K562 (cell line): Measurements from ENCODE around the gene NUFIP1. TPM values are rescaled to one million over a fixed set of nuclear protein-coding genes. Genes with fewer than 3 reads are reported as not detected.

Experiments
- ATAC-seq: fragments of 200-7000 bp; cut with Tn5 transposase; 3 replicates; pipeline ENCODE4 v1.9.1; 2020; ENCODE audit warnings: moderate library complexity
- BruUV-seq: library from RNA; stranded (reverse); fragments of 400-500 nt; replicated peaks from 2 replicates; lab custom pipeline; 2021; lab: Mats Ljungman, UMichigan
- CTCF ChIA-PET: fragments of 300-600 bp; formaldehyde crosslinking; extraction: SDS; loops from one replicate; lab custom pipeline; 2021; ENCODE audit warnings: low intra/inter-chr PET ratio; lab: Yijun Ruan, JAX
- POLR2A ChIA-PET: fragments of 300-600, 350-650 bp; sonication (Branson Sonifier 250); formaldehyde crosslinking; extraction: SDS; loops from one replicate; lab custom pipeline; 2021; ENCODE audit warnings: antibody characterized with exemption, inconsistent platforms; lab: Yijun Ruan, JAX
- DNase-seq, 4 experiments: peaks; one replicate each; pipeline versions ENCODE4 v3.0.0 to v3.0.0-alpha.2; 2011 to 2018; ENCODE audit warnings: low spot score in 3 of 4, mixed read lengths in 3 of 4; ENCODE audit errors: extremely low read depth in 1 of 4
- FAIRE-seq: peaks from 2 replicates; lab custom pipeline; 2011; peaks lifted over from hg19 to GRCh38; lab: Jason Lieb, UNC
- H2AFZ ChIP-seq: 2 replicates; pipeline ENCODE4 v1.6.0; 2011; ENCODE audit warnings: low read depth, low read length, control low read depth, inconsistent platforms
- H3K27ac ChIP-seq: fragments of 200-600 bp; 3 replicates; pipeline ENCODE4 v1.8.0; 2011; ENCODE audit warnings: low read depth, mild to moderate bottlenecking, control low read depth, inconsistent platforms, low read length, moderate library complexity, mixed read lengths; ENCODE audit errors: extremely low read depth
- H3K27me3 ChIP-seq, 2 experiments: fragments of 300-600 bp in 1 of 2; 2 replicates in 1 of 2; 3 replicates in 1 of 2; pipeline versions ENCODE4 v1.6.0 to v1.8.0; 2011; ENCODE audit warnings: inconsistent platforms in 2 of 2, low read length in 2 of 2, mild to moderate bottlenecking in 1 of 2, mixed read lengths in 1 of 2, moderate library complexity in 1 of 2; ENCODE audit not compliant: control insufficient read depth in 2 of 2, insufficient read depth in 2 of 2
- H3K36me3 ChIP-seq: fragments of 300-600 bp; 3 replicates; pipeline ENCODE4 v1.8.0; 2011; ENCODE audit warnings: mild to moderate bottlenecking, low read length, inconsistent platforms; ENCODE audit not compliant: control insufficient read depth, insufficient read depth
- H3K4me1 ChIP-seq, 2 experiments: fragments of 200-600 bp in 1 of 2; replicated peaks in 1 of 2; 2 replicates in 1 of 2; 3 replicates in 1 of 2; pipeline versions ENCODE4 v1.5.1 to v1.8.0; 2011; ENCODE audit warnings: inconsistent platforms in 2 of 2, low read length in 2 of 2, mild to moderate bottlenecking in 1 of 2, mixed read lengths in 1 of 2, moderate library complexity in 1 of 2; ENCODE audit not compliant: control insufficient read depth in 2 of 2, insufficient read depth in 2 of 2
- H3K4me2 ChIP-seq: 2 replicates; pipeline ENCODE4 v1.6.1; 2011; ENCODE audit warnings: low read length, control low read depth, inconsistent platforms, mixed read lengths; ENCODE audit not compliant: insufficient read depth
- H3K4me3 ChIP-seq: fragments of 200-600 bp; sonication (generic), shearing (Covaris generic); 2 replicates; pipeline ENCODE4 v1.5.1; 2016; ENCODE audit warnings: control low read depth, inconsistent platforms
- H3K79me2 ChIP-seq: fragments of 200-600 bp; 3 replicates; pipeline ENCODE4 v1.8.0; 2011; ENCODE audit warnings: low read length, inconsistent platforms; ENCODE audit not compliant: control insufficient read depth, insufficient read depth
- H3K9ac ChIP-seq, 2 experiments: 2 replicates each; pipeline versions ENCODE4 v1.6.0 to v1.6.1; 2011; ENCODE audit warnings: low read depth in 2 of 2, low read length in 2 of 2, control low read depth in 1 of 2, inconsistent platforms in 1 of 2, mild to moderate bottlenecking in 1 of 2, mixed read lengths in 1 of 2; ENCODE audit not compliant: insufficient read depth in 1 of 2
- H3K9me1 ChIP-seq: one replicate; pipeline ENCODE4 v1.6.0; 2011; ENCODE audit warnings: inconsistent platforms, mild to moderate bottlenecking, low read length, moderate library complexity; ENCODE audit not compliant: control insufficient read depth, insufficient read depth
- H3K9me3 ChIP-seq: replicated peaks from 2 replicates; pipeline ENCODE4 v1.5.1; 2011; ENCODE audit warnings: low read depth, low read length, inconsistent platforms; ENCODE audit not compliant: control insufficient read depth, insufficient read depth
- H4K20me1 ChIP-seq: replicated peaks from 2 replicates; pipeline ENCODE4 v1.6.1; 2011; ENCODE audit warnings: low read length, inconsistent platforms, mixed read lengths; ENCODE audit not compliant: control insufficient read depth, insufficient read depth
- C11orf30 ChIP-seq: fragments of 450-650 bp; IDR thresholded peaks from 2 replicates; pipeline ENCODE4 v1.6.1; 2016; ENCODE audit warnings: low read depth, mild to moderate bottlenecking
- EGR1 ChIP-seq: fragments of 450-650 bp; conservative IDR thresholded peaks from 2 replicates; pipeline ENCODE4 v1.6.1; 2017; ENCODE audit warnings: mild to moderate bottlenecking
- MAFF ChIP-seq: IDR thresholded peaks from 2 replicates; pipeline ENCODE4 v1.6.1; 2012; ENCODE audit warnings: low read length, improper control_type of control experiment
- MAFG ChIP-seq: fragments of 450-650 bp; conservative IDR thresholded peaks from 2 replicates; pipeline ENCODE4 v1.6.1; 2016; ENCODE audit warnings: missing genetic modification characterization, missing compliant biosample characterization
- MAFK ChIP-seq: IDR thresholded peaks from 2 replicates; pipeline ENCODE4 v1.6.1; 2011; ENCODE audit warnings: low read length, improper control_type of control experiment
- ZNF217 ChIP-seq: sonication (generic); formaldehyde crosslinking; IDR thresholded peaks from 2 replicates; pipeline ENCODE4 v1.8.0; 2022; ENCODE audit warnings: mild to moderate bottlenecking, missing genetic modification reagents
- ZNF316 ChIP-seq: fragments of 450-650 bp; IDR thresholded peaks from 2 replicates; pipeline ENCODE4 v1.6.1; 2016
- WGBS: fragments of 100-300 bp; shearing (Covaris generic); methylation state at CpG from one replicate; pipeline ENCODE4 v1.1.6; 2016; ENCODE audit warnings: low coverage, mixed read lengths; ENCODE audit not compliant: insufficient coverage; ENCODE audit errors: missing lambda C conversion rate; 5-methylcytosine and 5-hydroxymethylcytosine counted together
- in situ Hi-C: fragments of 300-500 bp; cut with MboI; formaldehyde crosslinking; loops from 4 replicates; pipeline ENCODE4 v1.15.0; 2018; ENCODE audit warnings: inconsistent platforms, mixed read lengths
- intact Hi-C: fragments of 100-400 bp; cut with micrococcal nuclease; formaldehyde crosslinking; loops from 2 replicates; pipeline ENCODE4 v1.14.2; 2022
- polyA plus RNA-seq, 8 experiments: library from polyadenylated mRNA; depleted of rRNA in 4 of 8; stranded (reverse) in 5 of 8; unstranded in 3 of 8; fragments of >200 nt; fragmentation: Nextera tagmentation in 2 of 8; fragmentation: Illumina TruSeq in 1 of 8; extraction: Ambion mirVana in 2 of 8; extraction: Trizol in 1 of 8; gene quantifications; 2 replicates each; pipeline versions ENCODE4 v1.2.1 to v1.2.3, GENCODE V29; 2011 to 2014; ENCODE audit warnings: inconsistent platforms in 1 of 8, missing spikeins in 1 of 8
- total RNA-seq, 7 experiments: library from RNA; depleted of rRNA in 6 of 7; stranded (reverse); fragments of >200 nt in 6 of 7; fragmentation: Illumina TruSeq in 2 of 7; extraction: Trizol in 2 of 7; gene quantifications; 2 replicates each; pipeline versions ENCODE4 v1.2.1 to v1.2.3, GENCODE V29; 2011 to 2021; ENCODE audit warnings: low replicate concordance in 1 of 7

Gene NUFIP1
- total and polyA plus RNA-seq, 9 of the 15 experiments (the other 6 are each of a cell fraction or from before 2014, with no cell fraction given): 2.6 to 9.7 (median 4.1) TPM

- Histone ChIP-seq H3K4me2 (no peak overlapping the region), H3K9me3 (no peaks in the 10 kb centered on the region), H3K79me2 (no peaks in the 10 kb centered on the region), H3K27ac (no peak overlapping the region), H3K36me3 (no peaks in the 10 kb centered on the region), H3K9ac (no peak overlapping the region), H3K4me1 (no peaks in the 10 kb centered on the region), H3K27me3 (peaks cover 10 to 19% of the 10 kb centered on the region in 2 experiments; a peak in 4 of 5 replicates), H3K4me3 (no peak overlapping the region), H3K9me1 (no peaks in the 10 kb centered on the region), H4K20me1 (no peaks in the 10 kb centered on the region)
- intact Hi-C loops: no loop called here
- in situ Hi-C loops: no loop called here
- FAIRE-seq: no peak
- POLR2A ChIA-PET: no interaction called here
- WGBS: 0% methylated on average over 7 of the region's 7 CpGs
- no peak for ATAC-seq
- no peak for DNase-seq
- CTCF ChIA-PET: no interaction called here
- no TSS peak for BruUV-seq
- TF ChIP-seq ZNF316: peak; percentile 86
- TF ChIP-seq MAFF: peak; percentile 92
- no peak for TF ChIP-seq EGR1
- TF ChIP-seq MAFG (tag): peak; percentile 79
- TF ChIP-seq ZNF217 (CRISPR knock-in tag): no peak
- peak; percentile 71 for TF ChIP-seq C11orf30
- TF ChIP-seq MAFK: peak; percentile 94
- TF ChIP-seq, all 486 proteins: peak for 5
- no peak overlapping the region for H2AFZ ChIP-seq
These were observed 58.2 kb downstream of the NUFIP1 start for GRCh38 chr13:44930963-44931623.
